C4-2B (cell line): ENCODE data around the gene SCART1.

Source experiments
- H3K27ac ChIP-seq: fragments of 450-650 bp; 2 replicates; pipeline ENCODE4 v1.5.1; 2017
- CTCF ChIP-seq: fragments of 450-650 bp; conservative IDR thresholded peaks from 2 replicates; pipeline ENCODE4 v1.5.1; 2017; ENCODE audit warnings: mild to moderate bottlenecking
- ZFX ChIP-seq: fragments of 450-650 bp; IDR thresholded peaks from 2 replicates; pipeline ENCODE4 v1.6.1; 2017

SCART1 gene

GRCh38 chr10:133456041-133456951 is 2.6 kb downstream of the SCART1 start:
- TF ChIP-seq ZFX (no peak), CTCF (no peak)
- no peak overlapping the region for H3K27ac ChIP-seq

- H3K27ac ChIP-seq, result no peak overlapping the region
- no peak for TF ChIP-seq ZFX
- no peak for TF ChIP-seq CTCF
Measured at GRCh38 chr10:133457100-133457841, 3.5 kb downstream of the SCART1 start.

GRCh38 chr10:133458021-133458709 is 4.4 kb downstream of the SCART1 start:
- TF ChIP-seq ZFX, result no peak
- H3K27ac ChIP-seq, result no peak overlapping the region

GRCh38 chr10:133458710-133459453 is 5.1 kb downstream of the SCART1 start:
- H3K27ac ChIP-seq, result no peak overlapping the region
- TF ChIP-seq ZFX (no peak), CTCF (no peak)

- no peak overlapping the region for H3K27ac ChIP-seq
- no peak for TF ChIP-seq CTCF
- no peak for TF ChIP-seq ZFX
Measured at GRCh38 chr10:133459454-133460207, 5.9 kb downstream of the SCART1 start.

- no peak for TF ChIP-seq CTCF
- no peak for TF ChIP-seq ZFX
- no peak overlapping the region for H3K27ac ChIP-seq
Measured at GRCh38 chr10:133460208-133460769, 6.5 kb downstream of the SCART1 start.
